Activated CD4-positive, alpha-beta T cell treated with anti-CD3 and anti-CD28 coated beads for 1 hour (primary cell): Measurements from ENCODE around the gene CDH13.

ENCODE experiments used
- DNase-seq: peaks from one replicate; pipeline ENCODE4 v3.0.0-alpha.2; 2020

The CDH13 gene

GRCh38 chr16:83472776-83473501 is 846.2 kb downstream of the CDH13 start:
- no peak for DNase-seq

- no peak for DNase-seq
Measured at GRCh38 chr16:83473926-83474650, 847.3 kb downstream of the CDH13 start.

- no peak for DNase-seq
Measured at GRCh38 chr16:83475108-83475507, 848.3 kb downstream of the CDH13 start.

GRCh38 chr16:83481589-83481988 is 854.8 kb downstream of the CDH13 start:
- no peak for DNase-seq

- no peak for DNase-seq
Measured at GRCh38 chr16:83482545-83483162, 855.9 kb downstream of the CDH13 start.

- no peak for DNase-seq
Measured at GRCh38 chr16:83490073-83490472, 863.3 kb downstream of the CDH13 start.

- no peak for DNase-seq
Measured at GRCh38 chr16:83494459-83494858, 867.7 kb downstream of the CDH13 start.

GRCh38 chr16:83501481-83501880 is 874.7 kb downstream of the CDH13 start:
- DNase-seq = no peak

- DNase-seq = no peak
Measured at GRCh38 chr16:83508295-83508694, 881.5 kb downstream of the CDH13 start.

- no peak for DNase-seq
Measured at GRCh38 chr16:83509316-83509715, 882.5 kb downstream of the CDH13 start.

- no peak for DNase-seq
Measured at GRCh38 chr16:83510906-83511305, 884.1 kb downstream of the CDH13 start.

GRCh38 chr16:83513008-83513755 is 886.4 kb downstream of the CDH13 start:
- DNase-seq = no peak

GRCh38 chr16:83515395-83515794 is 888.6 kb downstream of the CDH13 start:
- no peak for DNase-seq

- DNase-seq = no peak
Measured at GRCh38 chr16:83516931-83517330, 890.2 kb downstream of the CDH13 start.

GRCh38 chr16:83517398-83517797 is 890.6 kb downstream of the CDH13 start:
- DNase-seq = no peak

- DNase-seq = no peak
Measured at GRCh38 chr16:83520596-83520995, 893.8 kb downstream of the CDH13 start.

- no peak for DNase-seq
Measured at GRCh38 chr16:83530293-83530692, 903.5 kb downstream of the CDH13 start.

GRCh38 chr16:83532634-83533033 is 905.9 kb downstream of the CDH13 start:
- no peak for DNase-seq

- no peak for DNase-seq
Measured at GRCh38 chr16:83533193-83533592, 906.4 kb downstream of the CDH13 start.

GRCh38 chr16:83538707-83539106 is 911.9 kb downstream of the CDH13 start:
- DNase-seq = no peak

GRCh38 chr16:83539736-83540490 is 913.1 kb downstream of the CDH13 start:
- no peak for DNase-seq

GRCh38 chr16:83541231-83541630 is 914.5 kb downstream of the CDH13 start:
- DNase-seq = no peak

GRCh38 chr16:83542491-83542890 is 915.7 kb downstream of the CDH13 start:
- DNase-seq = no peak
